SK-N-SH (cell line): ENCODE results near the gene ZMIZ1.

ENCODE experiments used
- CTCF ChIP-seq: fragments of 200-600 bp; sonication (generic); IDR thresholded peaks from 2 replicates; pipeline ENCODE4 v1.6.1; 2017; ENCODE audit warnings: antibody characterized with exemption, mild to moderate bottlenecking, moderate library complexity
- ELF1 ChIP-seq: IDR thresholded peaks from 2 replicates; pipeline ENCODE4 v1.4.0; 2012
- EP300 ChIP-seq, 2 experiments: IDR thresholded peaks; 2 replicates each; pipeline versions ENCODE4 v1.4.0 to v1.6.1; 2012; ENCODE audit warnings: borderline replicate concordance in 1 of 2, low read depth in 1 of 2, low read length in 1 of 2
- GATA2 ChIP-seq: sonication (generic); formaldehyde crosslinking; IDR thresholded peaks from 2 replicates; pipeline ENCODE4 v1.5.0; 2020; ENCODE audit warnings: mild to moderate bottlenecking, missing genetic modification reagents
- NRF1 ChIP-seq: IDR thresholded peaks from 2 replicates; pipeline ENCODE4 v1.6.1; 2012; ENCODE audit warnings: low read depth, mild to moderate bottlenecking, low read length
- RXRA ChIP-seq: IDR thresholded peaks from 2 replicates; pipeline ENCODE4 v1.4.0; 2012; ENCODE audit warnings: low read depth, mild to moderate bottlenecking, borderline replicate concordance
- TEAD4 ChIP-seq: IDR thresholded peaks from 2 replicates; pipeline ENCODE4 v1.4.0; 2012; ENCODE audit warnings: mild to moderate bottlenecking, borderline replicate concordance; ENCODE audit not compliant: insufficient read depth

- no peak for TF ChIP-seq TEAD4
- TF ChIP-seq ELF1, result no peak
- no peak for TF ChIP-seq CTCF
- TF ChIP-seq GATA2, result no peak
- no peak for TF ChIP-seq EP300 (IDR thresholded peaks at IDR 0.05; ENCODE audit: borderline replicate concordance in 1 of 2, low read depth in 1 of 2, low read length in 1 of 2)
- TF ChIP-seq NRF1, result no peak
- TF ChIP-seq RXRA, result no peak
Measured at GRCh38 chr10:79313911-79314439, 245.2 kb downstream of the ZMIZ1 start.
